Measurements from ENCODE around the gene PARD3B. TPM values are rescaled to one million over a fixed set of nuclear protein-coding genes. Genes with fewer than 3 reads are reported as not detected.

Gene PARD3B
- total RNA-seq, 2 experiments from 2014 or later: 0.06 to 0.23 TPM

DNA sequence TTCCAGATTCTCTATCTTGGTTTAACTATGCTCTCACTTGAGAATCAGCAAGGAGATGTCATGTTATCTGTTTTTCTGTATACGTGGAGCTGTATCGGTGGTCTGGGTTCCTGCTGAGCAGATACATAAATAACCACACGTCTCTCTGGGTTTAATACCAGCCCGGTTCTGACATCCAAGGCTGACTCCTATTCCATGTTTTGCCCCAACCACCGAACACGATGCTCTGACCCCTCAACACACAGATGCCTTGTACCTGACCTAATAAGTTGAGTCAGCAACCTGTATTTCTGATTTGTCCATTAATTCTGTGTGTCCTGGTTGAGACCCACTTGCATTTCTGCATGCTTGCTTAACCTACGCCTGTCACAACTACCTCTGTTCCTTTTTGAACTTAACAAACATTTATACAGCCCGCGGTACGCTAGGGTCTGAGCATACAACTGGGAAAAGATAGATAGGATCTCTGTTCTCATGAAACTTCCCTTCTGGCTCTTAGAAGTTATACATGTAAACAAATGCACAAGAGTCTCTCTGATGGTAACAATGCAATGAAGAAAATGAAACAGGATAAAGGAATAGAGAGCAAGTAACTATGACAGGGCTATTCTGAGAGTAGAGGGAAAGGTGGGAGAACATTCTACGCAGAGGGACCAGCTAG lies 480.4 kb downstream of the PARD3B start:
- ChIA-PET CTCF (no interaction called here), POLR2A (no interaction called here)

DNA sequence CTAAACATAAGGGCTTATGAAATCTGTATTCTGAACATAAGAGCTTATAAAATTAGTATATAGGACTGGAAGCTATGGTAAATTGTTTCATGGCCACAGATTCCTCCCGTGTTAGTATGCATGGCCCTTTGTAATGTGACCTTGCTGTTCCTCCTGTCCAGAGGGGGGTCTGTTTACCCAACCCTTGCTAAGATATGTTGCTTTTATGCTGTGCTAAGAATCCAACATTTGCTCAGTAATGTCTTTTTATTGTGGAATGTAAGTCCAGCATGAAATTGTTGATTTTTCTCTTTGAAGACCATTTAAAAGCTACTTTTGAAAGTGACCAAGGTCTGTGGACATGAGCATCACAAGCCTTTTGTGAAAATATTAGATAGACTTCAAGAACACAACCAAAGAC lies 485.4 kb downstream of the PARD3B start:
- POLR2A ChIA-PET: no interaction called here
- CTCF ChIA-PET: no interaction called here

DNA sequence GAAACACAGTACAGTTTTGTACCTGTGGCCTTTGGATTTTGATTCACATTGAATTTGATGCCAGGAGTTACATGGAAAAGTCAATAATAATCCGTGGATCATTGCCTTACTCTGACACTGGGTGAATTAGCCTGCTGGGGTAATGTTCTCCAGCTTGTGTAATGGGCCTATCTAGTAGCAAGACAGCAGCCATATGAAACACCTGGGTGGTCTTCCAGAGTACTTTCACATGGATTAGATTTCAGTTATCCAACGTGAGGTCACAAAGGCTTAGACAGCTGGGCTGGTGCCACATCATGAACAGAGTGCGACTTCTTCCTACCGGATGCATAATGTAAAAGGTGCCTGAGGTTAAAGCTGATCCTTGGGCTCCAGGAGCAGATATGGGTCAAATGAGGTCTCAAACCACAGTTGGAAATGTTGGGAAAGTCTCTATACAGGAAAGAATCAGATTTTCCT lies 486.8 kb downstream of the PARD3B start:
- ChIA-PET POLR2A (no interaction called here), CTCF (no interaction called here)

DNA sequence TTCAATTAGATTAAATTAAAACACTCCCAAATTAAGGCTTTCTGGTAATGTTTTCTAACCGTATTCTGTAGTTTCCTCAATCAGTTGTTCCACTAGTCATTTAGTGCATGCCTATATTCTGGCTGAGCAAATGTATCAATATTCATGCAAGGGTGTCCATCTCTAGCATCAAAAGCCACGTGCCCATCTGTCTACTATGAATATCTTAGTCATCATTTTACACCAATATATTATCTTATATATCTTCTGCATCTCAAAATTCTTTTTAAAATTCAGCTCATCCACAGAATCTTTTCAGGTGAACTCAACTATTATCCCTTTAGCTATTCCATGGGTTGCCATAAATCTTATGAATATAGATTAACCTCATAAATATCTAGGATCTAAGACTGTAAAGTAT lies 488.2 kb downstream of the PARD3B start:
- CTCF ChIA-PET: no interaction called here
- POLR2A ChIA-PET: no interaction called here

DNA sequence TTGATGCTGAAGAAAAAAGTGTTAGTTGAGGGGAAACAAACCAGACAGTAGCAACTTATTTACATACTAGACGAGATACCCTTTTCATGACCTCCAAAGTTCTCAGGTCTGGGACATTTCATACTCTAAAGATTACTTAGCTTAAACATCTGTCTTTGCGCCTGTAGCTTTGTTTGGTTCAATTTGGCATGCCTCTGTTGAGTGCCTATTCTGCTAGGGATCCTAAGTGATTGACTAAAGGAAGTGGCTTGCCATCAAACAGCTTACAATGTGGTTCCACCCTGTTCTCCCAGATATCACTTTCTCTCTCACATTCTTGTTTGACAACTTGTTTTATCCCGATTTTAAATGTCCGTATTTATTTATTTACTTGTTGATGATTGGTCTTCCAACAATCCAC lies 488.8 kb downstream of the PARD3B start:
- POLR2A ChIA-PET: no interaction called here

DNA sequence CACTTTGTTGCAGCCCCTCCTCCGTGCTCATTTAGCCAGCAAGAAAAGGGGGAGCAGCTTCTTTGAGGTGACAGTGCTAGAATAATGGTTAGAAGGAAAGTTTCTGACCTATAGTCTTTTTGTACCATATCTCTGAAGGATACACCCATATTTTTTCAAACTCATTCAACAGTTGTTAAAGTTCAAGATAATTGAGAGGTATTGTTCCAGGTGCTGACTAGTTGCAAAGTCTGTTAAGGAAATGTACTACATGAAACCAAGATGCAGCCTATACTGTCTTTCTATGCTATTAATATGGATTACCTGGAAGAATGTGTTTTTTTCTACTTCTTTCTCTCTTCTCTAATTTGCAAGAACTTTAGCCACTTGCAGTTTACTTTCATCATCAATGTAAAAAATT lies 495.0 kb downstream of the PARD3B start:
- ChIA-PET POLR2A (no interaction called here), CTCF (no interaction called here)

More for the DNA sequence above, 488.8 kb downstream of the PARD3B start:
- CTCF ChIA-PET: no interaction called here

DNA sequence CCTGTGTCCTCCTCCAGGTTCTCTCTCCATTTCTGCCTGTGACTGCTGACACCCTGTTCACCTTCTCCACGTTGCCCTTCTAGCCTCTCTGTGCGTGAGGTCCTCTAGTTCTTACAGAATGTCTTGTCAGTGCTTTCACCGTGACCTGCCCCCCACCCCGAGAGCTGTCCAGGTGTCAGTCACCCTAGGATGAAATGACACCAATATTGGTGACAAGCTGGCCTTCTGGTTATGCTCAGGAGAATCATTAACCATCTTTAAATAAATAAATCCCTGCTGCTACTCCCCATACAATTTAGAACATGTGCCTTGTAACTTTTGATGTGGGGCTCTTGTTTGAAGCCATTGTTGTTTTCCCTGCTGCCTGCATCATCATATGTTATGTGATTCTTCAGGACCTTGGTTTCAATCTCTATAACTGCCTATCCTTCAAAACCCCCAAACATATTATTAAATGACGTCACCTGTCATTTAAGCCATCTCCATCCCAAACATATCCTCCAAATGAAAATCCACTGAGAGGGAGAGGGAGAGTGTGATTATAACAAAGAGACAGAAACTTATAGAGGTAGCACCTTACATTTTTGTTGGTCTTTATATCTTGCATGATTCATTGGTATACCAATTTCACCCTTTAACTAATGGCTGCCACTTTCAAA lies 496.3 kb downstream of the PARD3B start:
- CTCF ChIA-PET: no interaction called here

DNA sequence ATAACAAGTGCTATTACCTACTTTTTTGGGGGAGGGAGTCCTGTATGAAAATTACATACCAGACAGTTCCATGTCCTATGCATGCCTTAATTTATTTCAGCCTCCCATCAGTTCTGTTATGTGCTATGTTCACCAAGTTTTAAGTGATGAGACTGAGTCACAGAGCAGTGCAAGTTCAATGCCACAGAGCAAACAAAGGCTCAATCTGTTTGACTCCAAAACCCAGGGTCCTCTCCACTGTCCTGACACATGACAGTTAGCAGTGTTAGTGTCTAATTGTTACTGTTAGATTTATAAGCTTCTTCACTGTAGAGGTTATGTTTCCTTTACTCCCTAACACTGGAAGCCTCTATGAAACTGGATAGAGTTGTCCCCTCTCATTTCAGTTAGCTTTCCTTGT lies 498.0 kb downstream of the PARD3B start:
- ChIA-PET POLR2A (no interaction called here), CTCF (no interaction called here)

More for the DNA sequence above, 496.3 kb downstream of the PARD3B start:
- POLR2A ChIA-PET: no interaction called here

DNA sequence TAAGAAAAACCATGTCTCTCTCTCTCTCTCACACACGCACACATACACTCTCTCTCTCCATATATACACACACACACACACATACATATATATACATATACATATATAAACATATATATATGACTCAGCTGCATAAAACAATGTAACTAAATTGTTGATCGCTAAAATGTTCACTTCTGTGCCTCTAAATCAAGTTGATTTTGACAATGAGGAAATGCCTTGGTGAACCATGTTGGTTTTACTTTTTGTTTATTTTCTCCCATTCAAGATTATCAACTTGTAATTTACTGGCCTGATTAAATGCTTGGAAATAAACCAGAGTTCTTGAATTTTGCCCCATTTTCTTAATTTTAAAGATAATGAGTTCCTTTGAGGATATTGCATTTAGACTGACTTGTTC lies 500.4 kb downstream of the PARD3B start:
- CTCF ChIA-PET: no interaction called here
- POLR2A ChIA-PET: no interaction called here

DNA sequence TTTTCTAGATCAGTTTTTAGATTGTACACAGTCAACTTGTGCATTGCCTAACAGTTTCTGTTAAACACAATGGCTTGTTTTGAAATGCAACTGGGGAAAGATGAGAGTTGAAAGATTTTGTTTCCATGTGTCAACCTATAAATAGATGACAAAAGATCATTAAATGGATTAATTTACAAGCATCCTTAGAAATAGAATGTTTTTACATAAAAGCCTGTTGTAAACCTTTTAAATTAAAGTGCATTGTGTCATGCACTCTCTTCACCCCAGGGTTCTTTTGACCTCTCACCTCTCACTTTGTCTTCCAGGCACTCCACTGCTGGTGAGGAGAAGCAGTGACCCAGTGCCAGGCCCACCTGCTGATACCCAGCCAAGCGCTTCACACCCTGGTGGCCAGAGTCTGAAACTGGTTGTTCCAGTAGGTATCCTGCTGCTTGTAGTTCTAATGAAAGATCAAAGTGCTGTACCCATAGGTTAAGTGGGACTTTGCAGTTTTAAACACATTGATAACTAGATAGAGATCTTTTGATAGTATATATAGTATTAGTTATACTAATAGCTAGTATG lies 502.1 kb downstream of the PARD3B start:
- ChIA-PET CTCF (no interaction called here), POLR2A (no interaction called here)

DNA sequence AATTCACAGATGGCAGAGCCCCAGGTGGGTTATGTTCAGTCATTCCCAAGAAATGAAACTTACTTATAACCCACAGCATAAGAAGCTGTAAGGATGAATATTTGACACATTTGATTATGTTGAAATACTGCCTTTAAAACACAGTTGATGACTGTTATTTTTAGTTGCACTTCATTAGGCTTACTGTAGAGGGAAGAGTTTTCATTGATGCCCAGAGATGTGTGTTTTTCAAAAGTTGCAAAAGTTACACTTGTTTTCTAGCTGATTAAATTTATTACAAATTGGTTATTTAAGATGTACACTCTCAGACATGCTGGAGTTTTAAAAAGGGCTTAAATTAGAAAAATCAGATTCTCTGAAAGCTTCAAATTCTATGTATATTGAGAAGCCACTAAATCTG lies 506.1 kb downstream of the PARD3B start:
- ChIA-PET CTCF (no interaction called here), POLR2A (no interaction called here)

DNA sequence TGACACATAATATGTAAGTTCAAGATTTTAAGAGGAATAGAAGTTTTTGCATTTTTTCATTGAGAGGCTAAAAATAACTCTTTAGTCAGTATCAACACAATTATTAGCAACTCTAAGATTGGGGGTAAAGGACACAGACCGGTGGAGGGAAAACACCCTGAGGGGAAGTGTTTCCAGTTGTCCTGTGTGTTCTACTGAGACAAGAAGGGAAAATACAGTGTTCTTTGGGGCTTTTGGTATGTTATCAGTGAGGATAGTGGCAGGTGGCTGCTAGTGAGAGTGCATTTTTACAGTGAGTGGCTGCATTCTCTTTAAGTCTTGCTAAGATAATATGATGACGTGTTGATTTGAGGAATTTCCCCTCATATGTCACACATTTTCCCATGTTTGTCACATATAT lies 507.5 kb downstream of the PARD3B start:
- ChIA-PET POLR2A (no interaction called here), CTCF (no interaction called here)

DNA sequence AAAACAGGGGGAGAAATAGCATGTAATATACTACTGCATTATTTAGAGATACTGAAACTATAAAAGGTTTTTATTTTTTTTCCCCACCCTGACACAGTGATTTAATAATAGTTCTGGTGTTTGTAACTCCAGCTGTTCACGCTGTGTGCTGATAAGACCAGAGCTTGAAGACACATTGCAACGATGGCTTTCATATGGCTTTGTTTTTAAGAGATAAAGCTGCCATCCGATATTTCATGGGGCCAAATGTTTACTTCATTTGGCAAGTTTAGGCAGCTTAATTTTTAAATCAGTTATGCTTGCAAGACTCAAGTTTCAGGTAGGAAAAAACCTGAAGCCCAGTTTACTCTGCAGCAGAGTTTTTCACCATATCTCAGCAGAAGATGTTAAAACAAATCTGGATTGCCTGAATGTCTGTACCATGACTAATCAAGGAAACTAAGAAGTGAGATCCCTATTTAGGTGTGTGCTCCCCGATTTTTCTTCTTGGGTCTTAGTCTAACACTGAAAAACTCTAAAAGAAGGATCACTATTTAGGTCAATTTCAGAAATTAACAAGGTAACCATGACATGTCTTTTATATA lies 508.6 kb downstream of the PARD3B start:
- CTCF ChIA-PET: no interaction called here
- POLR2A ChIA-PET: no interaction called here

DNA sequence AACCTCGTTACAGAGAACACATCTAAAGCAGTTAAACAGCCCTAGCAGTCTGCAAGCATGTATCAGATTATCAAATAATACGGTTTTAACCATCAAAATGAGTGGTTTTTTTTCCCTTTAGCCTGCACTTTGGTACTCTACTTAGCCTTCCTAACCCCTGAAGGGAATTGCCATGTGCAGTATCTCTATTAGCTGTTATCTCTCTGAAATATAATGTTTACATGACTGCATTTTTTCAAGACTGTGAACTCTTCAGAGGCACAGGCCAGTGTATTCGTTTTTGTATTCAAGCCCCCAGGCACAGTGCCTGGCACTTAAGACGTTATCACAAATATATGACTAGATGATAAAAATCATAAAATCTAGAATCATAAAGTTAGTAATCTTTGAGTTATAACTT lies 509.5 kb downstream of the PARD3B start:
- POLR2A ChIA-PET: no interaction called here
- CTCF ChIA-PET: no interaction called here

DNA sequence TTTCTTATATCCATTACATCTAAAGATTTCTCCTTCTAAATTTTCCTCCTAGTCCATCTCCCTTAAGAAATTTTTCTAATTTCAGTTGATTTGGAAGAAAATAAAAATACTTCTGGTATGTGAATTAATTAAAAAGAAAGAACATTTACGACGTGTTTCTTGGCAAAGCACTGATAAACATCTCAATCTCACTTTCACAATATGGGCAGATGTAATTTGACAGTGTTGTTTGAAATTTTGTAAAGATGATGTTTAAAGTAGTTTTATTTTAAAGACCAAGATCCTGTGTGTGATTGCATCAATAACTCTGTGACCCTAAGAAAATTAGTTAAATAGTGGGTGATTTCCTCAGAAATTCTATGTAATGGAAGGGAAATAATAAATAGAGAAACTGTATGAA lies 510.0 kb downstream of the PARD3B start:
- CTCF ChIA-PET: no interaction called here
- POLR2A ChIA-PET: no interaction called here

DNA sequence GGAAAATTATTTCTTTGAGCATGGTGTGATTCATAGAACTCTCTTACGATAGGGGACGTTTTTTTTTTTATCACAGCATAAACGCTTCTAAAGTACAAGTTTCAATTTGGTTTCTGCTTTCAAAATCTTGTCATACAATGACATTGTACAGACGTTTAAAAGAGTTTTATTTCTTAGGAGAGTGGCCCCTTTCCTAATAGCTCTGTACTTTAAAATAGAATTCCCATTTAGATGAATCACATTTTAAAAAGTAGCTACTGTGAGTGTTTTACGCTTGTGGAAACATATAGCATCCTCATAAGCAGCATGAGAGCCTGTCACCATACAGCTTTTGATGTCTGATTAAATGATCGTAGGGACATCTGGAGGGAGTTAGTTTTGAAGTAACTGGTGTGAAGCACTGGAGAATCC lies 510.9 kb downstream of the PARD3B start:
- POLR2A ChIA-PET: no interaction called here
- CTCF ChIA-PET: interaction anchor here (0.5 kb wide), 1 partner anchor 193 kb away, joined by 3 read pairs; no protein-coding TSS in a partner anchor

DNA sequence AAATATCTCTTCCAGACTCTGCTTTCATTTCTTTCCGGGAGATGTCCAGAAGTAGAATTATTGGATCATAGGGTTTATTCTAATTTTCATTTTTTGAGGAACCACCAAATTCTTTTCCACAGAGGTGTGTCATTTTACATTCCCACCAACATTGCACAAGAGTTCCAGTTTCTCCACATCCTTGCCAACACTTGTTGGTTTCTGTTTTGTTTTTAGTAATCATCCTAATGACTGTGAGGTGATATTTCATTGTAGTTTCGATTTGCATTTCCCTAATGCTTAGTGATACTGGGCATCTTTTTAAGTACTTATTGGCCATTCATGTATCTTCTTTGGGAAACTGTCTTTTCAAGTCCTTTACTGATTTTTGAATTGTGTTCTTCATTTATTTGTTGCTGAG lies 513.1 kb downstream of the PARD3B start:
- CTCF ChIA-PET: no interaction called here
- POLR2A ChIA-PET: no interaction called here

DNA sequence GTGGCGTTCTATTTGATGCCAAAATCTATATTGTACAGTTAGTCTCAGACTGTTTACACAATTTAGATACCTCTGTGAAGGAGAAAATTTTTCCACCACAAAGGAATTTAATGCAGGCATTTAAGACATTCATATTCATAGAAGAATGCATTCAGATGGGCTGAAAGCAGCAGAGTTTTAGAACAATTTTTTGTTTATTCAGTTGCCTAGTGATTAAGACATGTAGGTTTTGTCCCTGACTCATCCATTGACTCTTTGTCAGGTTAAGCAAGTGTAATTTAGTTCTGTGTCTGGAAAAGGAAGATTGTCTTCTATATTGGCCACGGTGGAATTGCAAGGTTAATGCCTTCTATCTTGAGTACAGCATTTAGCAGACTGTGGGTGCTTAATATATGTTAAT lies 515.0 kb downstream of the PARD3B start:
- ChIA-PET POLR2A (no interaction called here), CTCF (no interaction called here)

DNA sequence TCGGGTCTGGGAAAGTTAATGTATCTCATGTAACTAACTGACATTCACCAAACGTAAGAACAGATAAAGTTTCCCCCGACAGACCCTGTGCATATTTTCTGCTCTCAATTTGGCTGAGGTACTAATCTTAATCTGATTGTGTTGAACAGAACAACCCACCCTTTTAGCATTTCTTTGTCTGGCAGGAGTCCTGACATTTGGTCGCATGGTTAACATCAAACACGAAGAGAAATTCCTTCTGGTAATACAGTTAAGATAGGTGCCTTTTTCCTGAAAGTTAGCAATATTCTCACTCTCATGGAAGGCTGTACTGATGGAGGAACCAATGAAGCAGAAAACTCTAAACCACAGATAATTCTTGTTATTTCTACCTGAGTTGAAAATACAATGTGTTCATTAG lies 520.8 kb downstream of the PARD3B start:
- CTCF ChIA-PET: no interaction called here

DNA sequence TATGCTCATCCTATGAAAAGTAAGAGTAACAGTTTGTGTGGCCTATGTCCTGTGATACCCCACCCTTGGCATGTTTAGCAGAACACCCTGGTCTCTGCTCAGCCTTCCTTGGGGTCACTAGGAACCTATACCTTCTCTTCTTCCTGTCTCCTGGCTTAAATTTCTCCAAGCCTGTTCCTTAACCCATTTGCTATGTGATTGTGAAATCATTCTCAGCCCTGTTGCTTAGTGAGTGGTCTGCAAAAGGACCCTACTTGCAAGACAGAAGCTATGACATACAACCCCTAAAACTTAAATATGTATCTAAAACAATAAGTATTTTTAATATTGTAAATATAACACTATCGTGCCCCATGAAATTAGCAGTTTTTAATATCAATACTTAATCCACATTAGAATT lies 524.7 kb downstream of the PARD3B start:
- CTCF ChIA-PET: no interaction called here
- POLR2A ChIA-PET: no interaction called here

More for the DNA sequence above, 520.8 kb downstream of the PARD3B start:
- POLR2A ChIA-PET: no interaction called here

DNA sequence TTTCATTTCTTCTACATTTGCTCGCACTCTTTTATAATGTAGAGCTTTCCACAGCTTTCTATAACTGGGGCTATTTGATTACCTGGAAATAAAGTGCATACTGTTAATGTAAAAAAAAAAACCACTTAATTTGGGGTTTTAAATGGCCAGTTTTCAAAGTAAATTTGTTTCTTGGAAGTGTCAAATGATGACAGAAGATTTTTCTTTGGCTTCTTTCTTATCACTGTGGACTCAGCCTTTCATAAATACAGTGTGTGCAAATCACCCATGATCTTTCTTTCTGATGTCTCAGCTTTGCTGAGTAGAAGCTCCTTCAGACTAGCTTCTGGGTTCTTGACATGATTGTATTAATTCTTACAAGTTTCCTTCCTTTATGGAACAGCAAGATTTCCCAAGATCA lies 525.6 kb downstream of the PARD3B start:
- POLR2A ChIA-PET: no interaction called here

More for the DNA sequence above, 525.6 kb downstream of the PARD3B start:
- CTCF ChIA-PET: no interaction called here
